K562 (cell line): ENCODE data around the gene RSBN1L. TPM values are rescaled to one million over a fixed set of nuclear protein-coding genes. Genes with fewer than 3 reads are reported as not detected.

Experiments
- BMI1 ChIP-seq: fragments of 150-350 bp; IDR thresholded peaks from 2 replicates; pipeline ENCODE4 v1.6.1; 2014; ENCODE audit warnings: low read length
- ELF2 ChIP-seq: fragments of 250-450 bp; sonication (Bioruptor Pico); IDR thresholded peaks from 2 replicates; pipeline ENCODE4 v1.5.0; 2021; ENCODE audit warnings: mild to moderate bottlenecking
- ELF4 ChIP-seq: fragments of 450-650 bp; formaldehyde crosslinking; IDR thresholded peaks from 2 replicates; pipeline ENCODE4 v1.4.0; 2022; ENCODE audit warnings: missing genetic modification characterization
- FOXA3 ChIP-seq, 2 experiments: fragments of 450-650 bp in 1 of 2; sonication (generic) in 1 of 2; formaldehyde crosslinking; IDR thresholded peaks in 1 of 2; conservative IDR thresholded peaks in 1 of 2; 2 replicates each; pipeline versions ENCODE4 v1.4.0 to v1.8.0; 2020 to 2022; ENCODE audit warnings: mild to moderate bottlenecking in 2 of 2, missing genetic modification reagents in 1 of 2
- HDAC8 ChIP-seq: fragments of 450-650 bp; IDR thresholded peaks from 2 replicates; pipeline ENCODE4 v1.6.1; 2016; ENCODE audit warnings: mild to moderate bottlenecking, missing genetic modification characterization, moderate library complexity, missing compliant biosample characterization
- HMG20B ChIP-seq: fragments of 250-450 bp; sonication (Bioruptor Pico); IDR thresholded peaks from 2 replicates; pipeline ENCODE4 v1.5.0; 2021; ENCODE audit warnings: mild to moderate bottlenecking
- IFI16 ChIP-seq: fragments of 250-450 bp; sonication (Bioruptor Pico); IDR thresholded peaks from 2 replicates; pipeline ENCODE4 v2.1.2; 2022; ENCODE audit warnings: mild to moderate bottlenecking, inconsistent platforms
- KLF10 ChIP-seq: fragments of 250-450 bp; sonication (Bioruptor Pico); IDR thresholded peaks from 2 replicates; pipeline ENCODE4 v1.6.1; 2021; ENCODE audit warnings: matching md5 sums
- MYC ChIP-seq, 2 experiments: fragments of 250-450 bp in 1 of 2; sonication (Bioruptor Pico) in 1 of 2; IDR thresholded peaks; 2 replicates each; pipeline versions ENCODE4 v1.5.1 to v1.6.1; 2012 to 2021; ENCODE audit warnings: low read depth in 2 of 2, borderline replicate concordance in 1 of 2, improper control_type of control experiment in 1 of 2, low read length in 1 of 2, mild to moderate bottlenecking in 1 of 2, moderate library complexity in 1 of 2
- NUFIP1 ChIP-seq: fragments of 450-650 bp; IDR thresholded peaks from 2 replicates; pipeline ENCODE4 v1.6.1; 2018; ENCODE audit not compliant: partially characterized antibody
- PHF8 ChIP-seq: fragments of 200-600 bp; sonication (generic); IDR thresholded peaks from 2 replicates; pipeline ENCODE4 v1.6.1; 2012; ENCODE audit warnings: mixed run types, mild to moderate bottlenecking, inconsistent platforms, low read length, moderate library complexity, borderline replicate concordance
- POLR2A ChIP-seq: fragments of 450-650 bp; conservative IDR thresholded peaks from 2 replicates; pipeline ENCODE4 v1.6.1; 2016
- RBFOX2 ChIP-seq: fragments of 200-400 bp; formaldehyde crosslinking; IDR thresholded peaks from 2 replicates; pipeline ENCODE4 v1.6.1; 2017; ENCODE audit warnings: low read depth, mild to moderate bottlenecking, low read length, moderate library complexity
- SP1 ChIP-seq: sonication (generic); formaldehyde crosslinking; IDR thresholded peaks from 2 replicates; pipeline ENCODE4 v1.8.1; 2022; ENCODE audit warnings: mild to moderate bottlenecking, missing genetic modification reagents
- SRSF1 ChIP-seq: fragments of 200-400 bp; formaldehyde crosslinking; IDR thresholded peaks from 2 replicates; pipeline ENCODE4 v1.6.1; 2017; ENCODE audit warnings: mild to moderate bottlenecking, low read depth, low read length, moderate library complexity
- TBP ChIP-seq: optimal IDR thresholded peaks from 2 replicates; pipeline ENCODE3; 2011; ENCODE audit warnings: low read depth, low read length, improper control_type of control experiment
- ZEB2 ChIP-seq: fragments of 450-650 bp; IDR thresholded peaks from 2 replicates; pipeline ENCODE4 v1.6.1; 2016
- ZNF232 ChIP-seq: sonication (generic); formaldehyde crosslinking; IDR thresholded peaks from 2 replicates; pipeline ENCODE4 v1.8.0; 2022; ENCODE audit warnings: mild to moderate bottlenecking, missing genetic modification reagents
- ZNF3 ChIP-seq: fragments of 250-450 bp; sonication (Bioruptor Pico); IDR thresholded peaks from 2 replicates; pipeline ENCODE4 v1.5.0; 2021; ENCODE audit warnings: mild to moderate bottlenecking, moderate library complexity
- ZNF764 ChIP-seq: fragments of 250-450 bp; sonication (Bioruptor Pico); IDR thresholded peaks from 2 replicates; pipeline ENCODE4 v1.4.0; 2020; ENCODE audit warnings: low read depth, mild to moderate bottlenecking, moderate library complexity
- ZNF780A ChIP-seq: fragments of 250-450 bp; sonication (Bioruptor Pico); IDR thresholded peaks from 2 replicates; pipeline ENCODE4 v1.5.0; 2021; ENCODE audit warnings: mild to moderate bottlenecking
- polyA plus RNA-seq, 8 experiments: library from polyadenylated mRNA; depleted of rRNA in 4 of 8; stranded (reverse) in 5 of 8; unstranded in 3 of 8; fragments of >200 nt; fragmentation: Nextera tagmentation in 2 of 8; fragmentation: Illumina TruSeq in 1 of 8; extraction: Ambion mirVana in 2 of 8; extraction: Trizol in 1 of 8; gene quantifications; 2 replicates each; pipeline versions ENCODE4 v1.2.1 to v1.2.3, GENCODE V29; 2011 to 2014; ENCODE audit warnings: inconsistent platforms in 1 of 8, missing spikeins in 1 of 8
- total RNA-seq, 7 experiments: library from RNA; depleted of rRNA in 6 of 7; stranded (reverse); fragments of >200 nt in 6 of 7; fragmentation: Illumina TruSeq in 2 of 7; extraction: Trizol in 2 of 7; gene quantifications; 2 replicates each; pipeline versions ENCODE4 v1.2.1 to v1.2.3, GENCODE V29; 2011 to 2021; ENCODE audit warnings: low replicate concordance in 1 of 7
- TF ChIP-seq, protein P1 (sequence below): fragments of 150-350 bp; conservative IDR thresholded peaks from 2 replicates; pipeline ENCODE4 v1.6.1; 2014; ENCODE audit warnings: low read length
- TF ChIP-seq, protein P2 (sequence below), 2 experiments: IDR thresholded peaks; 2 replicates each; pipeline ENCODE4 v1.6.1; 2011; ENCODE audit warnings: borderline replicate concordance in 1 of 2, control low read depth in 1 of 2, low read depth in 1 of 2, low read length in 1 of 2, mild to moderate bottlenecking in 1 of 2, mixed read lengths in 1 of 2, moderate library complexity in 1 of 2; ENCODE audit not compliant: insufficient read depth in 1 of 2, insufficient read length in 1 of 2, poor library complexity in 1 of 2, severe bottlenecking in 1 of 2; ENCODE audit errors: extremely low read depth in 1 of 2
- TF ChIP-seq, protein P3 (sequence below): fragments of 250-450 bp; sonication (Bioruptor Pico); IDR thresholded peaks from 2 replicates; pipeline ENCODE4 v1.4.0; 2020; ENCODE audit warnings: mild to moderate bottlenecking, moderate library complexity, borderline replicate concordance

The RSBN1L gene
- total and polyA plus RNA-seq, 9 of the 15 experiments (the other 6 are each of a cell fraction or from before 2014, with no cell fraction given), result 6.2 to 35.2 (median 20.1) TPM

DNA sequence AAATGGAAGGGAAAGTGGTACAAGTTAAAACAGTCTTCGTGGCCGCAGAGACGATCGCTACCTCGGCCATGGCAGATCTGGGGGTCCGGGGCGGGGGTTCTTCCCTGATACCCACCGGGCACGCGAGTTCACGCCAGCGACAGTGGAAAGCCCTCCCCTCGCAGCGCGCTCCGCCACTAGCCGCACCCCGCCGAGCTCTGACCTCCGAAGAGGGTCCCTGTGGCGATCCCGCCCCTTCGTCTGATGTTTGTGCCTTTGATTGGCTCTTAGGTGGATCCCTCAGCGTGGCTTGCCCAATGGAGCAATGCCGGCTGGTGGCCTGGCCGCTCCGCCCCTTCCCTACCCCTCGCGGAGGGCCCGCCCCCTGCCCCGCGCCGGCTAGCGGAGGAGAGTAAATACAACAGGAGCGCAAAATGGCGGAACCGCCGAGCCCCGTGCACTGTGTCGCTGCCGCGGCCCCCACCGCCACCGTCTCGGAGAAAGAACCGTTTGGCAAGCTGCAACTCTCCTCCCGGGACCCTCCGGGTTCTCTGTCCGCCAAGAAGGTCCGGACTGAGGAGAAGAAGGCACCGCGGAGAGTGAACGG is at the start of gene RSBN1L (continued):
- TF ChIP-seq SP1 (CRISPR knock-in tag) (peak; percentile 96), PHF8 (peak; percentile 99), MYC (IDR thresholded peaks at IDR 0.05; ENCODE audit: low read depth, low read length) (peak; percentile 67), MYC (CRISPR knock-in tag; IDR thresholded peaks at IDR 0.05; ENCODE audit: borderline replicate concordance, low read depth) (no peak), ZEB2 (no peak), SRSF1 (no peak), TBP (peak; percentile 93), RBFOX2 (peak; percentile 95), HMG20B (CRISPR knock-in tag) (no peak), ELF4 (CRISPR knock-in tag) (no peak), ELF2 (CRISPR knock-in tag) (0 out of 2 replicates have a peak, but pooled peaks have one; percentile 41), IFI16 (no peak), FOXA3 (CRISPR knock-in tag; conservative IDR thresholded peaks at IDR 0.05 in 1 of 2, IDR thresholded peaks at IDR 0.05 in 1 of 2) (peak in 1 of 2 experiments; percentile 75; a peak in 2 of 4 replicates), NUFIP1 (no peak), HDAC8 (tag) (no peak), ZNF3 (CRISPR knock-in tag) (no peak), ZNF764 (CRISPR knock-in tag) (no peak), ZNF232 (CRISPR knock-in tag) (no peak), BMI1 (peak; percentile 3; the same call in 1 of the 2 replicates), KLF10 (CRISPR knock-in tag) (no peak), POLR2A (peak; percentile 95), ZNF780A (CRISPR knock-in tag) (no peak)
- TF ChIP-seq, protein P1, sequence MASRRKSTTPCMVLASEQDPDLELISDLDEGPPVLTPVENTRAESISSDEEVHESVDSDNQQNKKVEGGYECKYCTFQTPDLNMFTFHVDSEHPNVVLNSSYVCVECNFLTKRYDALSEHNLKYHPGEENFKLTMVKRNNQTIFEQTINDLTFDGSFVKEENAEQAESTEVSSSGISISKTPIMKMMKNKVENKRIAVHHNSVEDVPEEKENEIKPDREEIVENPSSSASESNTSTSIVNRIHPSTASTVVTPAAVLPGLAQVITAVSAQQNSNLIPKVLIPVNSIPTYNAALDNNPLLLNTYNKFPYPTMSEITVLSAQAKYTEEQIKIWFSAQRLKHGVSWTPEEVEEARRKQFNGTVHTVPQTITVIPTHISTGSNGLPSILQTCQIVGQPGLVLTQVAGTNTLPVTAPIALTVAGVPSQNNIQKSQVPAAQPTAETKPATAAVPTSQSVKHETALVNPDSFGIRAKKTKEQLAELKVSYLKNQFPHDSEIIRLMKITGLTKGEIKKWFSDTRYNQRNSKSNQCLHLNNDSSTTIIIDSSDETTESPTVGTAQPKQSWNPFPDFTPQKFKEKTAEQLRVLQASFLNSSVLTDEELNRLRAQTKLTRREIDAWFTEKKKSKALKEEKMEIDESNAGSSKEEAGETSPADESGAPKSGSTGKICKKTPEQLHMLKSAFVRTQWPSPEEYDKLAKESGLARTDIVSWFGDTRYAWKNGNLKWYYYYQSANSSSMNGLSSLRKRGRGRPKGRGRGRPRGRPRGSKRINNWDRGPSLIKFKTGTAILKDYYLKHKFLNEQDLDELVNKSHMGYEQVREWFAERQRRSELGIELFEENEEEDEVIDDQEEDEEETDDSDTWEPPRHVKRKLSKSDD, result no peak
- TF ChIP-seq, protein P2, sequence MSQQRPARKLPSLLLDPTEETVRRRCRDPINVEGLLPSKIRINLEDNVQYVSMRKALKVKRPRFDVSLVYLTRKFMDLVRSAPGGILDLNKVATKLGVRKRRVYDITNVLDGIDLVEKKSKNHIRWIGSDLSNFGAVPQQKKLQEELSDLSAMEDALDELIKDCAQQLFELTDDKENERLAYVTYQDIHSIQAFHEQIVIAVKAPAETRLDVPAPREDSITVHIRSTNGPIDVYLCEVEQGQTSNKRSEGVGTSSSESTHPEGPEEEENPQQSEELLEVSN (IDR thresholded peaks at IDR 0.05; ENCODE audit: borderline replicate concordance in 1 of 2, extremely low read depth in 1 of 2, insufficient read depth in 1 of 2, insufficient read length in 1 of 2, low read depth in 1 of 2, low read length in 1 of 2, poor library complexity in 1 of 2, severe bottlenecking in 1 of 2), result peak; percentile 36 to 38
- TF ChIP-seq, protein P3, sequence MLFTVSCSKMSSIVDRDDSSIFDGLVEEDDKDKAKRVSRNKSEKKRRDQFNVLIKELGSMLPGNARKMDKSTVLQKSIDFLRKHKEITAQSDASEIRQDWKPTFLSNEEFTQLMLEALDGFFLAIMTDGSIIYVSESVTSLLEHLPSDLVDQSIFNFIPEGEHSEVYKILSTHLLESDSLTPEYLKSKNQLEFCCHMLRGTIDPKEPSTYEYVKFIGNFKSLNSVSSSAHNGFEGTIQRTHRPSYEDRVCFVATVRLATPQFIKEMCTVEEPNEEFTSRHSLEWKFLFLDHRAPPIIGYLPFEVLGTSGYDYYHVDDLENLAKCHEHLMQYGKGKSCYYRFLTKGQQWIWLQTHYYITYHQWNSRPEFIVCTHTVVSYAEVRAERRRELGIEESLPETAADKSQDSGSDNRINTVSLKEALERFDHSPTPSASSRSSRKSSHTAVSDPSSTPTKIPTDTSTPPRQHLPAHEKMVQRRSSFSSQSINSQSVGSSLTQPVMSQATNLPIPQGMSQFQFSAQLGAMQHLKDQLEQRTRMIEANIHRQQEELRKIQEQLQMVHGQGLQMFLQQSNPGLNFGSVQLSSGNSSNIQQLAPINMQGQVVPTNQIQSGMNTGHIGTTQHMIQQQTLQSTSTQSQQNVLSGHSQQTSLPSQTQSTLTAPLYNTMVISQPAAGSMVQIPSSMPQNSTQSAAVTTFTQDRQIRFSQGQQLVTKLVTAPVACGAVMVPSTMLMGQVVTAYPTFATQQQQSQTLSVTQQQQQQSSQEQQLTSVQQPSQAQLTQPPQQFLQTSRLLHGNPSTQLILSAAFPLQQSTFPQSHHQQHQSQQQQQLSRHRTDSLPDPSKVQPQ (CRISPR knock-in tag), result peak; percentile 72; the same call in 1 of the 2 replicates
